K562 (cell line): Measurements from ENCODE around the gene LMX1B. TPM values are rescaled to one million over a fixed set of nuclear protein-coding genes. Genes with fewer than 3 reads are reported as not detected.

Experiments used
- CREM ChIP-seq: IDR thresholded peaks from 2 replicates; pipeline ENCODE4 v1.6.1; 2014; ENCODE audit warnings: antibody characterized with exemption, low read depth
- GTF2E2 ChIP-seq: fragments of 200-800 bp; sonication (Bioruptor generic); IDR thresholded peaks from 2 replicates; pipeline ENCODE4 v1.6.1; 2016; ENCODE audit warnings: missing genetic modification characterization, missing compliant biosample characterization
- ILK ChIP-seq: fragments of 450-650 bp; IDR thresholded peaks from 2 replicates; pipeline ENCODE4 v1.6.1; 2016; ENCODE audit warnings: missing genetic modification characterization, low read depth, mild to moderate bottlenecking, missing compliant biosample characterization, moderate library complexity, borderline replicate concordance
- PHB ChIP-seq: fragments of 250-450 bp; sonication (Bioruptor Pico); IDR thresholded peaks from 2 replicates; pipeline ENCODE4 v1.5.0; 2021
- TAF9B ChIP-seq: fragments of 450-650 bp; IDR thresholded peaks from 2 replicates; pipeline ENCODE4 v1.6.1; 2018; ENCODE audit warnings: mild to moderate bottlenecking; ENCODE audit not compliant: partially characterized antibody
- THRAP3 ChIP-seq: fragments of 450-650 bp; IDR thresholded peaks from 2 replicates; pipeline ENCODE4 v1.6.1; 2016; ENCODE audit warnings: mild to moderate bottlenecking, inconsistent platforms, borderline replicate concordance
- ZNF347 ChIP-seq: fragments of 450-650 bp; formaldehyde crosslinking; IDR thresholded peaks from 2 replicates; pipeline ENCODE4 v1.4.0; 2020; ENCODE audit warnings: low read depth, mild to moderate bottlenecking, moderate library complexity
- ZNF583 ChIP-seq: fragments of 250-450 bp; sonication (Bioruptor Pico); IDR thresholded peaks from 2 replicates; pipeline ENCODE4 v1.4.0; 2020
- polyA plus RNA-seq, 8 experiments: library from polyadenylated mRNA; depleted of rRNA in 4 of 8; stranded (reverse) in 5 of 8; unstranded in 3 of 8; fragments of >200 nt; fragmentation: Nextera tagmentation in 2 of 8; fragmentation: Illumina TruSeq in 1 of 8; extraction: Ambion mirVana in 2 of 8; extraction: Trizol in 1 of 8; gene quantifications; 2 replicates each; pipeline versions ENCODE4 v1.2.1 to v1.2.3, GENCODE V29; 2011 to 2014; ENCODE audit warnings: inconsistent platforms in 1 of 8, missing spikeins in 1 of 8
- total RNA-seq, 7 experiments: library from RNA; depleted of rRNA in 6 of 7; stranded (reverse); fragments of >200 nt in 6 of 7; fragmentation: Illumina TruSeq in 2 of 7; extraction: Trizol in 2 of 7; gene quantifications; 2 replicates each; pipeline versions ENCODE4 v1.2.1 to v1.2.3, GENCODE V29; 2011 to 2021; ENCODE audit warnings: low replicate concordance in 1 of 7
- TF ChIP-seq, protein P1 (sequence below): sonication (generic); formaldehyde crosslinking; IDR thresholded peaks from 2 replicates; pipeline ENCODE4 v1.8.0; 2023; ENCODE audit warnings: mild to moderate bottlenecking, missing genetic modification reagents
- TF ChIP-seq, protein P2 (sequence below): fragments of 250-450 bp; sonication (Bioruptor Pico); IDR thresholded peaks from 2 replicates; pipeline ENCODE4 v1.4.0; 2020; ENCODE audit warnings: borderline replicate concordance

Gene LMX1B
- total and polyA plus RNA-seq, 9 of the 15 experiments (the other 6 are each of a cell fraction or from before 2014, with no cell fraction given): not detected

DNA sequence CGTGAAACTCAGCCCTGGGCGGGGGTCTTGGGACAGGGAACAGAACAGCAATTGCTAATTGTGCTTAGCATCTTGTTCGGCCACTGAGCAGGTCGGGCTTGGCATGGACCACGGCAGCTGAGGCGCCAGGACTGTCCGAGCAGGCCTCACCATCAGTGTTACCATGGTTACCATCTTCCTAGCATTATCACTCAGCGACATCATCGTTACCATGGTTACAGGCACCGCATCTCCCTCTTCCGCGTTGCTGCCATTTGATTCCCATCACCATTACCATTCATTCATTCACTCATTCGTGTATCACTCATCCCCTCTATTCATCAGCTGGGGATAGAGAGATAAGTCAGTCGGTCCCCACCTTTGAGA, 110.1 kb downstream of the LMX1B start (continued):
- 0 out of 2 replicates have a peak, but pooled peaks have one; percentile 32 for TF ChIP-seq CREM
- no peak for TF ChIP-seq PHB (CRISPR knock-in tag)
- TF ChIP-seq TAF9B: no peak
- TF ChIP-seq THRAP3: no peak
- TF ChIP-seq, protein P1, sequence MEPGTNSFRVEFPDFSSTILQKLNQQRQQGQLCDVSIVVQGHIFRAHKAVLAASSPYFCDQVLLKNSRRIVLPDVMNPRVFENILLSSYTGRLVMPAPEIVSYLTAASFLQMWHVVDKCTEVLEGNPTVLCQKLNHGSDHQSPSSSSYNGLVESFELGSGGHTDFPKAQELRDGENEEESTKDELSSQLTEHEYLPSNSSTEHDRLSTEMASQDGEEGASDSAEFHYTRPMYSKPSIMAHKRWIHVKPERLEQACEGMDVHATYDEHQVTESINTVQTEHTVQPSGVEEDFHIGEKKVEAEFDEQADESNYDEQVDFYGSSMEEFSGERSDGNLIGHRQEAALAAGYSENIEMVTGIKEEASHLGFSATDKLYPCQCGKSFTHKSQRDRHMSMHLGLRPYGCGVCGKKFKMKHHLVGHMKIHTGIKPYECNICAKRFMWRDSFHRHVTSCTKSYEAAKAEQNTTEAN: 0 out of 2 replicates have a peak, but pooled peaks have one; percentile 35
- no peak for TF ChIP-seq ZNF347 (CRISPR knock-in tag)
- no peak for TF ChIP-seq ZNF583
- TF ChIP-seq, protein P2, sequence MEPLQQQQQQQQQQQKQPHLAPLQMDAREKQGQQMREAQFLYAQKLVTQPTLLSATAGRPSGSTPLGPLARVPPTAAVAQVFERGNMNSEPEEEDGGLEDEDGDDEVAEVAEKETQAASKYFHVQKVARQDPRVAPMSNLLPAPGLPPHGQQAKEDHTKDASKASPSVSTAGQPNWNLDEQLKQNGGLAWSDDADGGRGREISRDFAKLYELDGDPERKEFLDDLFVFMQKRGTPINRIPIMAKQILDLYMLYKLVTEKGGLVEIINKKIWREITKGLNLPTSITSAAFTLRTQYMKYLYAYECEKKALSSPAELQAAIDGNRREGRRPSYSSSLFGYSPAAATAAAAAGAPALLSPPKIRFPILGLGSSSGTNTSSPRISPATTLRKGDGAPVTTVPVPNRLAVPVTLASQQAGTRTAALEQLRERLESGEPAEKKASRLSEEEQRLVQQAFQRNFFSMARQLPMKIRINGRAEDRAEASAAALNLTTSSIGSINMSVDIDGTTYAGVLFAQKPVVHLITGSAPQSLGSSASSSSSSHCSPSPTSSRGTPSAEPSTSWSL (CRISPR knock-in tag): no peak
- TF ChIP-seq ILK (tag): no peak
- no peak for TF ChIP-seq GTF2E2 (tag)
